GM19324 (cell line): Measurements from ENCODE around the gene MVB12B.

Source experiments
- ATAC-seq: cut with Tn5 transposase; IDR thresholded peaks from one replicate; pipeline ENCODE4 v1.9.1; 2021; ENCODE audit warnings: mild to moderate bottlenecking, moderate library complexity; ENCODE audit not compliant: unreplicated experiment, low FRiP score

Gene MVB12B

GRCh38 chr9:126421567-126422428 lies 95.2 kb downstream of the MVB12B start:
- ATAC-seq = no peak

- no peak for ATAC-seq
Observed at GRCh38 chr9:126423142-126423915, 96.7 kb downstream of the MVB12B start.

- ATAC-seq = no peak
Observed at GRCh38 chr9:126423916-126424185, 97.2 kb downstream of the MVB12B start.

DNA sequence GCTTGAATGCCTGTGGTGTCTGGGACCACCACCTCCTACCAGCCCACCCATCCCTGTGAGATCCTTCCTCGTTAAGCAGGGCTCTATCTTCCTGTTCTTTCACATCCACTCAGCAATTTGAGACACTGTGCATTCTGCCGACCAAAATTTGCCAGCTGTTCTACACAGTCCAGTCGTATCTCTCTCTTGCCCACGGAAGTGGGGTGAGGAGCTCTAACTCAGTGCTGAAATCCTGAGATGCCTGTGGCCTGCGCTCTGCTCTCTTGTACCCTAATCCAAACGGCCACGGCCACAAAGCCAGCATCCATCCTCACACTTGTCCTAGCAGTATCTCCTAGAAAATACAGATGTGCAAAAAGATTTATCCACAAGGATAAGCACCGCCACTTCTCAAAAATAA lies 97.9 kb downstream of the MVB12B start:
- no peak for ATAC-seq

GRCh38 chr9:126428534-126429175 lies 102.0 kb downstream of the MVB12B start:
- ATAC-seq = no peak

DNA sequence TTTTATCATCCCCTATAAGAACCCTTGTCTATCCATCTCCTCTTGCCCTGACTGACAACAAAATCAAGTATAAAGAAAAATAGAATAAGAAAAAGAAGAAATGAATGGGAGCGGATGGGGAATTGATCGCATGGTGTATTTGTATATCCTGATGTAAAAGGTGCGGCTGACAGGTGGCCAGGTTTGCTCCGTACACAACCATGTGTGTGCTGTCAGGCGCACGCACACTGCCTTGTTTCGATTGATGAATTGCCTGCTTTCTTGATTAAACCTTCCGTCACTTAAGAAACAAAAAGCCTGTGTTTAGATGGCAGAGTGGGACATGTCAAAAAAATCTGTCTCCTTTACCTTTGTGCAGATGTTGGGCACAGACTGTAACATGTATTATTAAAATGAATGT lies 102.6 kb downstream of the MVB12B start:
- no peak for ATAC-seq

- no peak for ATAC-seq
Observed at GRCh38 chr9:126430124-126430523, 103.5 kb downstream of the MVB12B start.

GRCh38 chr9:126431077-126431742 lies 104.6 kb downstream of the MVB12B start:
- no peak for ATAC-seq

DNA sequence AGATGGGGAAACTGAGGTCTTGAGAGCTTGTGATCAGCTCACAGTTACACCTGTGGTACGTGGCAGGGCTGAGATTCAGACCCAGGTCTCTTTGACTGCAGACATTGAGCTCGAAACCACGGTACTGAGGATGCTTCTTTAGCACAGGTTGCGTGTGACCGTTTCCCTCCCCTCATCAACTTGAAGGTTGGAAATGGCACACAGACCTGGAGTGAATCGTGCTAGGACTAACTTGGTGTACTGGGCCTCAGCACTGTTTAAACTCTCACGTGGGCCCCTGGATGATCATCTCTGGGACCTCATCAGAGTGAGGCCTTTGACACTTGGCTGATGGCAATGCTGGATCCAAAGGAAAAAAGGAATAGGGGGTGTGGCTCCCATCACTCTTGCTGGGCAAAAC lies 106.0 kb downstream of the MVB12B start:
- ATAC-seq = no peak

DNA sequence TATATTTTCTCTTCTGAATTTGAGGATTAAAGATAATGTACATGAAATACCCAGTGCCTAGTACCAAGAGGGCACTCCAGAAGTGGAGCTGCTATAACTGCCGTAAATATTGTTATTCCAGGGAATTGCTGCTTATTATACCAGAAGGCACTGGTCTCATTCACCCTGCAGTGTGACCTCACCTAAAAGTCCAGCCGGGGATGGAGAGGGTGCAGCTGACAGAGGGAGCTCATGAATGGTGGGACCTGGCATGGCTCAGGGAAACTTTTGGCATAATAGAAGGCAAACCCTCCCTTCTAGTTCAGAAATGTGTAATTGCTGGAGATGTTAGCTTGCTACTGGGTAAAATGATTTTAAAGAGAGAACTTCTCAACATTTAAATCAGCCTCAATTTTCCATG lies 108.5 kb downstream of the MVB12B start:
- no peak for ATAC-seq

- no peak for ATAC-seq
Observed at GRCh38 chr9:126435626-126436025, 109.0 kb downstream of the MVB12B start.

- ATAC-seq = no peak
Observed at GRCh38 chr9:126436545-126437267, 110.1 kb downstream of the MVB12B start.

DNA sequence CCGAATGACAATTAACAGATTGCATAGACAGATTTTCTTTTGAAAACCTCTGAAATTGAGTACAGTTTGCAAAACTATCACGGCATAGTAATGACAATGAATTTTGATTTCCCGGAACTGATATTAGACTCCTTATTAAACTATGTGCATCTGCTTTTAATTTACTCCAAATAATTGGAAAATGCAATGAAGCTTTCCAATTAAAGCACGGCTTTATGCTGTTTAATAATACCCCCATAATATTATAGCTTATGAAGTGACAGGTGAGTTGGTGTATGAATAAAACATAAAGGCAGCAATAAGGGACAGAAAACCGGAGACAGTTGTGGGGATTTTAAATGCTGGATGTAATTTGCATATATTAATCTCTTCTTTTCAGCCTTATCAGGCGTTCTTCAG lies 110.6 kb downstream of the MVB12B start:
- no peak for ATAC-seq

DNA sequence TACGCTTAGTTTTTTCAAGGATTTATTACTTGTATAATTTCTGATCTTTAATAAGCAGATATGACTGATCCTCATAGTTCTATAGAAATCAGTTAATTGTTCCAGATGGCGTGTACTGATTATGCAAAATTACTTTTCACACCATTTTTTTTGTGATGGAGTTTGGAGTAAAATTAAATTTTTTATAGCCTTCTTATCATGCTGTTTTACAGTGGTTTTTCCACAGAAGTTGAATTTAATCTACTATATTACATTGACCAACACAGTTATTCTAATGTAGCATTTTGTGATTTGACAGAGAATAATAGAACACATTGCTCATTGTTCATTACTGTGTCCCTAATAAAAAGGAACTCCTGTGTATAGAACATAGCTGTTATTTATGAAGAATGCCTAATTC lies 111.1 kb downstream of the MVB12B start:
- no peak for ATAC-seq

DNA sequence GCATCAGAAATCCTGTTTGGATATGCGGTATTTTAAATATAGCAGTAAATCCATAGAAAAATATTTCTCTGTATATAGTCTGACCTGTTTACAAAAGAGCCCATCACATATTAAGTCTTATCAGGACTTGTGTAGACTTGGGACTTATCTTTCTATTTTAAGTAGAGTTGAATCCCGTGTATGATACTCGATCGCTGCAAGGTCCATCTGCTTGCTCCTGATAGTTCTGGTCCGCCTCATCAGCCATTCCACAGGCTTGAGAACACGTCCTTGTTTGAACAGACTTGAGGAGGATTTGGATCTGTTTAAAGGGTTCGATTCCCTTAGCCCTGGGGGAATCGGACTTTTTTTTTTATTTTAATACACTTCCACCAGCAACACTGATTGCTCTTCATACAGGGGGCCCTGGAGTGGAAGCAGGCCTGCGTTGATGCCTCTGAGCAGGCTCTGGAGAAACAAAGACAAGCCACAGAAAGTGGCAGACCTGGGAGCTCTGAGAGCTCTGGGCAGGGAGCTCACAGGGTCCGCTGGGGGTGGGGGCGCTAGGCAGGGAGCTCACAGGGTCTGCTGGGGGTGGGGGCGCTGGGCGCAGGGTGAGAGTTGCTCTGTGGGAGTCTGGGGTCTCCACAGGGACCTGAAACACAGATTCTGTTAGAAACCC lies 112.2 kb downstream of the MVB12B start:
- ATAC-seq = no peak

DNA sequence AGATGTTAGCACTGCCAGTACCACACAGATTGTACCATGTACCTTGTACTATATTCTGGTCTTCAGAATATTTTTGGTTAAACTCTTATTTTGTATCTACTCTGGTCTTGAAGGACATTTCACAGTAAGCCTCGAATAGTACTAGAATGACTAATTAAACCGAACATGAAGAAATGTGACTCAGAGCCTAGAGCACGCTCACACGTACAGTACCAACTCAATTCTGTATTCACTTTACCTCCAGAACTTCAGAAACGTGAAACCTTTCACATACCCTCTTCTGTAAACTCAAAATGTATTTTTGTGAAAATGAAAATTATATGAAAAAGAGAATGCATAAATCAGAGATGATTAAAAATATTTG lies 112.8 kb downstream of the MVB12B start:
- no peak for ATAC-seq

DNA sequence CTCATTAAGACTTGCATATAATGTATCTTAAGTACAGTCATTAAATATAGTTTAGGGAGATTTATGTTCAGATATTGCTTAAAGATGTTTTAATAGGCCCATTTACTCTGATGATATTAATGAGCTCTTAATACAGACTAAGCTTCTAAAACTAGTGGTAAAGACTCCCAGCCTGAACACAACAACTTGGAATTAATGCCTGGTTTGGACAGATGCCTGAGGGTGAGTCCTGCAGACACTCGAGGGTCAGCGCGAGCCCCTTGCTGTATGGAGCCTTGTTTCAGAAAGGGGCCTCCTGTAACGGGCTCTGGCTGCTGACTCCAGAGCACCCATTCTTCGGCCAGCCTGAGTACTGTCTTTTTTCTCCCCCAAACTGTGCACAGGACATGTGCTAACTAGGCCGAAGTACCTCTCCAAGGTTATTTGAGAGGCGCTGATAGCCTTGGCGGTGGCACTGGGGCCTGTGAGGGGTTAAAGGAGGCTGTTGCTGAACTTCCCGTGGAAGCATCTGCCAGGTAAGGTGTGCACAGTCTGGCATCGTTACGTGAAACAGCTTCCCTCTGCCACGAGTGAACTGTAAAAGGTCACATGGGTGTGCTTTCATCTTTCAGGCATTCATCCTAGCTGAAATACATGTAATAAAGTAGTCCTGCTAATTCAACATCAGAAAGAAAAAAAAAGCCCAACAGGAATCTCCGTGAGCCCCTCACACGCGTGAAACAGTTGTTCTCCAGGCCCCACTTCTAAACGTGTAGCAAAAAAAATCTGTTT lies 113.4 kb downstream of the MVB12B start:
- ATAC-seq = no peak

- no peak for ATAC-seq
Observed at GRCh38 chr9:126440940-126441339, 114.3 kb downstream of the MVB12B start.

GRCh38 chr9:126442636-126443035 lies 116.0 kb downstream of the MVB12B start:
- no peak for ATAC-seq
